BLaER1 treated with 17β-estradiol and CSF1 and Interleukin-3, amounts not matched to agents 10 nM and 100 nM (cell line): Measurements from ENCODE around the gene EDA.
A peak's percentile ranks its signal among the peaks of the same experiment; 100 is the strongest.

ENCODE experiments used
- H3K27ac ChIP-seq, 11 experiments: shearing (Covaris generic); formaldehyde crosslinking; 2 replicates each; pipeline ENCODE4 v1.8.1; 2022
- H3K27me3 ChIP-seq, 11 experiments: shearing (Covaris generic); formaldehyde crosslinking; 2 replicates each; pipeline ENCODE4 v1.8.1; 2022
- H3K36me3 ChIP-seq, 11 experiments: shearing (Covaris generic); formaldehyde crosslinking; 2 replicates each; pipeline ENCODE4 v1.8.1; 2022
- H3K4me1 ChIP-seq, 10 experiments: shearing (Covaris generic); formaldehyde crosslinking; 2 replicates each; pipeline ENCODE4 v1.8.1; 2022
- H3K4me2 ChIP-seq, 11 experiments: shearing (Covaris generic); formaldehyde crosslinking; 2 replicates each; pipeline ENCODE4 v1.8.1; 2022
- H3K4me3 ChIP-seq, 10 experiments: shearing (Covaris generic); formaldehyde crosslinking; 2 replicates each; pipeline ENCODE4 v1.8.1; 2022
- H3K9ac ChIP-seq, 11 experiments: shearing (Covaris generic); formaldehyde crosslinking; 2 replicates each; pipeline ENCODE4 v1.8.1; 2022
- H3K9me3 ChIP-seq, 11 experiments: shearing (Covaris generic); formaldehyde crosslinking; replicated peaks in 1 of 11; 2 replicates each; pipeline ENCODE4 v1.8.1; 2022
- H4K20me1 ChIP-seq, 11 experiments: shearing (Covaris generic); formaldehyde crosslinking; 2 replicates each; pipeline ENCODE4 v1.8.1; 2022
- Cebpa-rat ChIP-seq, 11 experiments: shearing (Covaris generic); IDR thresholded peaks; 2 replicates each; pipeline ENCODE4 v1.8.1; 2022

Gene EDA

GRCh38 chrX:69674891-69675290 lies 59.0 kb downstream of the EDA start:
- Histone ChIP-seq H3K27me3 (peaks cover 0 to 20% (median 14%) of the 10 kb centered on the region in 11 experiments; a peak in 15 of 22 replicates), H3K4me1 (no peaks in the 10 kb centered on the region), H3K36me3 (no peaks in the 10 kb centered on the region), H4K20me1 (no peaks in the 10 kb centered on the region), H3K9ac (no peak overlapping the region), H3K9me3 (peaks cover 18 to 38% (median 25%) of the 10 kb centered on the region in 11 experiments), H3K27ac (no peak overlapping the region), H3K4me2 (no peak overlapping the region), H3K4me3 (no peak overlapping the region)
- no peak for TF ChIP-seq Cebpa-rat (IDR thresholded peaks at IDR 0.05)

- H3K4me1 ChIP-seq: no peaks in the 10 kb centered on the region
- H3K27me3 ChIP-seq: peaks cover 20 to 71% (median 59%) of the 10 kb centered on the region in 11 experiments; a peak in 21 of 22 replicates
- no peaks in the 10 kb centered on the region; a peak in 1 of 22 replicates for H4K20me1 ChIP-seq
- no peak overlapping the region for H3K4me2 ChIP-seq
- no peaks in the 10 kb centered on the region for H3K36me3 ChIP-seq
- no peak for TF ChIP-seq Cebpa-rat (IDR thresholded peaks at IDR 0.05)
- peaks cover 0 to 20% (median 0%) of the 10 kb centered on the region in 11 experiments; a peak in 4 of 22 replicates for H3K9me3 ChIP-seq
- no peak overlapping the region for H3K27ac ChIP-seq
- H3K9ac ChIP-seq: no peak overlapping the region
- H3K4me3 ChIP-seq: no peak overlapping the region
These were observed 89.9 kb downstream of the EDA start for GRCh38 chrX:69705818-69706217.

DNA sequence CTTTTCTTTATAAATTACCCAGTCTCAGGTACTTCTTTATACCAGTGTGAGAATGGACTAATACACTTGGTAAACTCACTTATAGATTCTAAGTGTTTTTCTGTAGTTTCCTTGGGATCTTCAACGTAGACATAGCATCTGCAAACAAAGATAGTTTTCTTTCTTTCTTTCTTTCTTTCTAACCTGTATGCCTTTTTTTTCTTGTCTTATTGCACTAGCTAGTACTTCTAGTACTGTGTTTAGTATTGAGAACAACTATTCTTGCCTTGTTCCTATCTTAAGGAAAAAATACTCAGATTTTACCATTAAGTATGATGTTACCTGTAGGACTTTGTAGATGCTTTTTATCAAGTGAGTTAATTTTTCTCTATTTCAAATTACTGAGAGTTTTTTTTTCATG lies 102.2 kb downstream of the EDA start:
- Histone ChIP-seq H4K20me1 (no peaks in the 10 kb centered on the region), H3K27ac (no peak overlapping the region), H3K4me1 (no peaks in the 10 kb centered on the region), H3K9ac (no peak overlapping the region), H3K4me3 (no peak overlapping the region), H3K27me3 (peaks cover 12 to 45% (median 32%) of the 10 kb centered on the region in 11 experiments), H3K4me2 (no peak overlapping the region), H3K9me3 (peaks cover 45 to 67% (median 51%) of the 10 kb centered on the region in 11 experiments), H3K36me3 (no peaks in the 10 kb centered on the region)
- no peak for TF ChIP-seq Cebpa-rat (IDR thresholded peaks at IDR 0.05)

DNA sequence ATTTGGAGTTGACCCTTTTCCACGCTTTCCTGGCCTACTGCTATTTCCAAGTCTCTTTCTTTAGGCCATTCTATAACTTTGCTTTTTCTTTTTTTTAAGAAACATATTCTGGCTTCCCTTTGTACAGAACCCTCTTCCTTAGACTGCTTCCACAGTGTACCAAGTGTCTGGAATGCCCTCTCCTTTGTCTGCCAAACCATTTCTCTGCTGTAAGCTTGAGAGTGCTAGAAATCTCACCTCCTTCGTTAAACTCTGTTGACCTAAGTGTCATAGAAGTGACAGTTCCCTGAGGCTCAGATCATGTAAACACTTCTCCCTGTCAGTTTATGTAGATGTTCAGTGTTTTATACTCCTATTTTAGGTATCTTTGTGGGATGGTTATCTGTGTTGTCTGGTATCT lies 108.4 kb downstream of the EDA start:
- peaks cover 67 to 95% (median 83%) of the 10 kb centered on the region in 11 experiments for H3K27me3 ChIP-seq
- no peak overlapping the region for H3K9ac ChIP-seq
- no peaks in the 10 kb centered on the region for H3K4me1 ChIP-seq
- no peak overlapping the region for H3K27ac ChIP-seq
- H3K4me2 ChIP-seq: no peak overlapping the region
- no peaks in the 10 kb centered on the region; a peak in 1 of 22 replicates for H4K20me1 ChIP-seq
- TF ChIP-seq Cebpa-rat (IDR thresholded peaks at IDR 0.05): no peak
- peaks cover 2 to 18% (median 11%) of the 10 kb centered on the region in 11 experiments; a peak in 16 of 22 replicates for H3K9me3 ChIP-seq
- no peak overlapping the region for H3K4me3 ChIP-seq
- H3K36me3 ChIP-seq: no peaks in the 10 kb centered on the region

- Histone ChIP-seq H4K20me1 (no peaks in the 10 kb centered on the region), H3K27me3 (peaks cover 26 to 79% (median 61%) of the 10 kb centered on the region in 11 experiments; a peak in 21 of 22 replicates), H3K4me3 (no peak overlapping the region), H3K36me3 (no peaks in the 10 kb centered on the region), H3K27ac (no peak overlapping the region), H3K9ac (no peak overlapping the region), H3K4me1 (0 out of 20 replicates have a peak, but pooled peaks cover 0 to 5% (median 0%) of the 10 kb centered on the region in 10 experiments), H3K4me2 (no peak overlapping the region), H3K9me3 (peaks cover 6 to 32% (median 18%) of the 10 kb centered on the region in 11 experiments; a peak in 21 of 22 replicates)
- TF ChIP-seq Cebpa-rat (IDR thresholded peaks at IDR 0.05): no peak
These were observed 124.4 kb downstream of the EDA start for GRCh38 chrX:69740317-69740716.

GRCh38 chrX:69741721-69742120 lies 125.8 kb downstream of the EDA start:
- 0 out of 20 replicates have a peak, but pooled peaks cover 0 to 5% (median 0%) of the 10 kb centered on the region in 10 experiments for H3K4me1 ChIP-seq
- peak overlapping the region in 2 of 11 experiments; percentile 11 to 12; a peak in 1 of 22 replicates for H3K4me2 ChIP-seq
- no peaks in the 10 kb centered on the region for H4K20me1 ChIP-seq
- H3K9me3 ChIP-seq: peaks cover 6 to 32% (median 18%) of the 10 kb centered on the region in 11 experiments; a peak in 21 of 22 replicates
- no peak for TF ChIP-seq Cebpa-rat (IDR thresholded peaks at IDR 0.05)
- H3K4me3 ChIP-seq: no peak overlapping the region
- H3K27ac ChIP-seq: no peak overlapping the region
- no peaks in the 10 kb centered on the region for H3K36me3 ChIP-seq
- no peak overlapping the region for H3K9ac ChIP-seq
- H3K27me3 ChIP-seq: peaks cover 35 to 79% (median 65%) of the 10 kb centered on the region in 11 experiments

- peaks cover 39 to 75% (median 70%) of the 10 kb centered on the region in 11 experiments for H3K27me3 ChIP-seq
- no peak overlapping the region for H3K4me2 ChIP-seq
- no peak overlapping the region for H3K27ac ChIP-seq
- H3K36me3 ChIP-seq: no peaks in the 10 kb centered on the region
- H3K9ac ChIP-seq: no peak overlapping the region
- peaks cover 0 to 18% (median 7%) of the 10 kb centered on the region in 11 experiments; a peak in 15 of 22 replicates for H3K9me3 ChIP-seq
- H3K4me3 ChIP-seq: no peak overlapping the region
- no peak for TF ChIP-seq Cebpa-rat (IDR thresholded peaks at IDR 0.05)
- 0 out of 20 replicates have a peak, but pooled peaks cover 0 to 5% (median 0%) of the 10 kb centered on the region in 10 experiments for H3K4me1 ChIP-seq
- no peaks in the 10 kb centered on the region; a peak in 1 of 22 replicates for H4K20me1 ChIP-seq
These were observed 130.1 kb downstream of the EDA start for GRCh38 chrX:69746051-69746450.

DNA sequence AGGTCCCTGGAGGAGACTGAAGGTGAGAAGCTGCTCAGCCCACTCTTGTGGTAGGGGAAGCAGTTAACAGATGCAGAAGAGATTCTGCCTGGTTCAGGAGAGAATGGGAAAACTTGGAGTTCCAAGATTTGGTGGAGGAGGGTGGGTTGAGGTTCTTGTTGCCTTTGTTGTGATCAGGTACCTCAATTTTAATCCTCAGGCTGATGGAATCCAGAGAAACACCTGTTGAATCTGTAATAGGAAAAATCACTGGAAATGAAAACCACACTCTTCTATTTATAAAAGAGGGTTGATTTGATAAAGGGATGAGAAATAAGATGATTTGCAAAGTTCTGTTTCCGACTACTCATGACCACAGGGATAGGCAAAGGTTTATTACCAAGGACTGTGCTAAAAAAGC lies 132.1 kb downstream of the EDA start:
- Histone ChIP-seq H3K27me3 (peaks cover 39 to 60% (median 55%) of the 10 kb centered on the region in 11 experiments), H3K27ac (no peak overlapping the region), H3K36me3 (no peaks in the 10 kb centered on the region), H3K4me1 (no peaks in the 10 kb centered on the region), H3K9ac (no peak overlapping the region), H3K4me2 (no peak overlapping the region), H3K9me3 (no peaks in the 10 kb centered on the region), H4K20me1 (no peaks in the 10 kb centered on the region; a peak in 1 of 22 replicates), H3K4me3 (no peak overlapping the region)
- TF ChIP-seq Cebpa-rat (IDR thresholded peaks at IDR 0.05): no peak

DNA sequence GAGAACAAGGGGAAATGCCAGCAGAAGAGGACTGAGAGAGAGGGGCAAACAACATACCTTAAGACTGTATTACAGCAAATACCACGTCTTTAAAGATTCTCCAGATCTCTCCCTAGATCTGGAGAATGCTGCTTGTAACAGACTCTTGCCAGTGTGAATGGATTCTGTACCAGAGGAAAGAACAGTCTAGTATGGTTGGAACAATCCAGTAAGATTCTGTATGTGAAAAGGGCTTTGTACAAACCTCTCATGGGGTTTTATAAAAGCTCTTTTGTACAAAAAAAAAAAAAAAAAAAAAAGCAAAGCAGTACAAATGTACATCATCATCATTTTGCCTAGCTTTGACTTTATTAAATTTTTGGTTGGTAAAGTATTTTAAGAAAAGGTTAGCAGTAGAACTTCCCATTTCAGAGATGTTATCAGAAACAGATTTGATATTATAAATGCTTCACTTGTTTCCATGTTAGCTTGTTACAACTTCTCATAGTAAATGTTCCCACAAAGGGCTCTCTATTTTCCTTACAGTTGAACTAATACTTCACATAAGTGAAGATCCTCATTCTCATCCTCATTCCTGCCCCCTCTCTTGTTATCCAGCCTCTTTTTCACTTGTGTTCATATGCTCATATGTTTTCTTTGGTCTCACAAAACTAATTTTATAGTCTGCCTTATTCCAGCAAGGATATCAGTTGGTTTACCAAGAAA lies 144.2 kb downstream of the EDA start:
- H3K4me2 ChIP-seq: no peak overlapping the region
- H3K9ac ChIP-seq: no peak overlapping the region
- H3K36me3 ChIP-seq: no peaks in the 10 kb centered on the region
- H4K20me1 ChIP-seq: no peaks in the 10 kb centered on the region
- peaks cover 0 to 16% (median 8%) of the 10 kb centered on the region in 11 experiments; a peak in 9 of 22 replicates for H3K9me3 ChIP-seq
- H3K4me1 ChIP-seq: no peaks in the 10 kb centered on the region
- TF ChIP-seq Cebpa-rat (IDR thresholded peaks at IDR 0.05): no peak
- no peak overlapping the region for H3K27ac ChIP-seq
- H3K4me3 ChIP-seq: no peak overlapping the region
- H3K27me3 ChIP-seq: peaks cover 70 to 100% (median 99%) of the 10 kb centered on the region in 11 experiments
